IMR-90 (cell line): ENCODE data around the gene CD36. TPM values are rescaled to one million over a fixed set of nuclear protein-coding genes. Genes with fewer than 3 reads are reported as not detected.
A peak's percentile ranks its signal among the peaks of the same experiment; 100 is the strongest.

Experiments used
- ATAC-seq: fragments of 200-7000 bp; cut with Tn5 transposase; 2 replicates; pipeline ENCODE4 v1.9.1; 2020; ENCODE audit warnings: low read depth, mild to moderate bottlenecking, moderate library complexity
- BruUV-seq: library from RNA; stranded (reverse); fragments of 400-500 nt; replicated peaks from 2 replicates; lab custom pipeline; 2021; lab: Mats Ljungman, UMichigan
- CTCF ChIA-PET: fragments of 300-600 bp; formaldehyde crosslinking; extraction: SDS; loops from one replicate; lab custom pipeline; 2021; ENCODE audit warnings: antibody characterized with exemption; lab: Yijun Ruan, JAX
- POLR2A ChIA-PET: fragments of 300-600 bp; sonication (Branson Sonifier 250); formaldehyde crosslinking; loops from one replicate; lab custom pipeline; 2022; ENCODE audit warnings: antibody characterized with exemption; ENCODE audit not compliant: unreplicated experiment; lab: Charles Lee
- DNase-seq: peaks from one replicate; pipeline ENCODE4 v3.0.0; 2013
- H2AFZ ChIP-seq: replicated peaks from 2 replicates; pipeline ENCODE3; 2013; ENCODE audit warnings: low read length, mild to moderate bottlenecking; ENCODE audit not compliant: poor library complexity
- H2AK5ac ChIP-seq: 2 replicates; pipeline ENCODE4 v1.6.1; 2013; ENCODE audit warnings: low read depth, low read length, inconsistent platforms
- H2AK9ac ChIP-seq: replicated peaks from 2 replicates; pipeline ENCODE3; 2013; ENCODE audit warnings: mild to moderate bottlenecking, low read depth, low read length, moderate library complexity; ENCODE audit not compliant: poor library complexity
- H2BK120ac ChIP-seq: 2 replicates; pipeline ENCODE4 v1.6.1; 2013; ENCODE audit warnings: low read depth, low read length, inconsistent platforms
- H2BK15ac ChIP-seq: 3 replicates; pipeline ENCODE4 v1.6.1; 2013; ENCODE audit warnings: low read depth, low read length, inconsistent platforms
- H2BK20ac ChIP-seq: 2 replicates; pipeline ENCODE4 v1.6.1; 2013; ENCODE audit warnings: low read depth, mild to moderate bottlenecking, inconsistent platforms, low read length, moderate library complexity
- H2BK5ac ChIP-seq: 2 replicates; pipeline ENCODE4 v1.6.1; 2013; ENCODE audit warnings: mild to moderate bottlenecking, low read depth, low read length, inconsistent platforms; ENCODE audit not compliant: poor library complexity, severe bottlenecking
- H3K14ac ChIP-seq: replicated peaks from 2 replicates; pipeline ENCODE4 v1.6.1; 2013; ENCODE audit warnings: low read depth, low read length, inconsistent platforms
- H3K18ac ChIP-seq: 2 replicates; pipeline ENCODE4 v1.6.1; 2013; ENCODE audit warnings: low read depth, low read length, control low read depth
- H3K23ac ChIP-seq: 2 replicates; pipeline ENCODE4 v1.6.1; 2013; ENCODE audit warnings: low read depth, low read length, inconsistent platforms
- H3K27ac ChIP-seq: 2 replicates; pipeline ENCODE4 v1.5.1; 2013; ENCODE audit warnings: mild to moderate bottlenecking, control low read depth, low read length; ENCODE audit not compliant: insufficient read depth
- H3K27me3 ChIP-seq: 2 replicates; pipeline ENCODE4 v1.6.1; 2013; ENCODE audit warnings: low read length; ENCODE audit not compliant: control insufficient read depth, insufficient read depth
- H3K36me3 ChIP-seq: 2 replicates; pipeline ENCODE4 v1.6.1; 2013; ENCODE audit warnings: low read length, mixed read lengths; ENCODE audit not compliant: control insufficient read depth, insufficient read depth
- H3K4ac ChIP-seq: 2 replicates; pipeline ENCODE4 v1.6.1; 2013; ENCODE audit warnings: low read depth, low read length, inconsistent platforms
- H3K4me1 ChIP-seq: 2 replicates; pipeline ENCODE4 v1.6.1; 2013; ENCODE audit warnings: low read length, mixed read lengths; ENCODE audit not compliant: control insufficient read depth, insufficient read depth
- H3K4me2 ChIP-seq: 2 replicates; pipeline ENCODE4 v1.6.1; 2013; ENCODE audit warnings: low read depth, mild to moderate bottlenecking, control low read depth, low read length, moderate library complexity
- H3K4me3 ChIP-seq: 2 replicates; pipeline ENCODE4 v1.5.1; 2013; ENCODE audit warnings: low read depth, mild to moderate bottlenecking, control low read depth, low read length, moderate library complexity; ENCODE audit not compliant: insufficient read depth
- H3K56ac ChIP-seq: 2 replicates; pipeline ENCODE4 v1.6.1; 2013; ENCODE audit warnings: low read length, inconsistent platforms; ENCODE audit not compliant: insufficient read depth; ENCODE audit errors: extremely low read depth
- H3K79me1 ChIP-seq, 2 experiments: 2 replicates each; pipeline ENCODE4 v1.6.1; 2013; ENCODE audit warnings: low read length in 2 of 2, inconsistent platforms in 1 of 2, low read depth in 1 of 2
- H3K9ac ChIP-seq: 2 replicates; pipeline ENCODE4 v1.6.1; 2013; ENCODE audit warnings: low read depth, low read length, control low read depth
- H3K9me1 ChIP-seq: 2 replicates; pipeline ENCODE4 v1.6.1; 2013; ENCODE audit warnings: low read length, inconsistent platforms; ENCODE audit not compliant: insufficient read depth
- H3K9me3 ChIP-seq: 2 replicates; pipeline ENCODE4 v1.6.1; 2013; ENCODE audit warnings: low read length; ENCODE audit not compliant: control insufficient read depth, insufficient read depth
- H4K20me1 ChIP-seq: 2 replicates; pipeline ENCODE4 v1.6.1; 2013; ENCODE audit warnings: low read length, inconsistent platforms; ENCODE audit not compliant: insufficient read depth
- H4K5ac ChIP-seq: 2 replicates; pipeline ENCODE4 v1.6.1; 2013; ENCODE audit warnings: mild to moderate bottlenecking, low read depth, low read length, control low read depth
- H4K8ac ChIP-seq, 2 experiments: 2 replicates each; pipeline ENCODE4 v1.6.1; 2013; ENCODE audit warnings: low read depth in 2 of 2, low read length in 2 of 2, control low read depth in 1 of 2, inconsistent platforms in 1 of 2
- H4K91ac ChIP-seq: 2 replicates; pipeline ENCODE4 v1.6.1; 2013; ENCODE audit warnings: low read depth, low read length, inconsistent platforms; ENCODE audit not compliant: insufficient read depth
- BHLHE40 ChIP-seq: fragments of 150-350 bp; IDR thresholded peaks from 2 replicates; pipeline ENCODE4 v1.6.1; 2016; ENCODE audit warnings: mild to moderate bottlenecking, low read depth, low read length
- CEBPB ChIP-seq: IDR thresholded peaks from 2 replicates; pipeline ENCODE4 v1.6.1; 2012; ENCODE audit warnings: low read depth, low read length, improper control_type of control experiment
- CHD1 ChIP-seq: IDR thresholded peaks from 2 replicates; pipeline ENCODE4 v1.6.1; 2012; ENCODE audit warnings: low read depth, low read length, improper control_type of control experiment
- MAFK ChIP-seq: IDR thresholded peaks from 2 replicates; pipeline ENCODE4 v1.6.1; 2012; ENCODE audit warnings: low read depth, low read length, improper control_type of control experiment
- NFE2L2 ChIP-seq: fragments of 150-350 bp; IDR thresholded peaks from 2 replicates; pipeline ENCODE4 v1.6.1; 2016; ENCODE audit warnings: low read depth, mild to moderate bottlenecking, low read length
- RAD21 ChIP-seq: IDR thresholded peaks from 2 replicates; pipeline ENCODE4 v1.6.1; 2012; ENCODE audit warnings: low read length, improper control_type of control experiment
- RCOR1 ChIP-seq: IDR thresholded peaks from 2 replicates; pipeline ENCODE4 v1.6.1; 2012; ENCODE audit warnings: mild to moderate bottlenecking, low read length, improper control_type of control experiment; ENCODE audit not compliant: insufficient replicate concordance
- RFX5 ChIP-seq: IDR thresholded peaks from 2 replicates; pipeline ENCODE4 v1.8.0; 2012; ENCODE audit warnings: low read depth, mild to moderate bottlenecking, low read length, moderate library complexity
- WGBS, 2 experiments: methylation state at CpG; one replicate each; pipeline versions ENCODE4 v1.1.5 to v1.1.7; 2013; ENCODE audit warnings: missing lambda C conversion rate in 2 of 2; ENCODE audit not compliant: insufficient read length in 1 of 2; ENCODE audit errors: extremely low coverage in 2 of 2; 5-methylcytosine and 5-hydroxymethylcytosine counted together
- dilution Hi-C: fragments of 300-500 bp; cut with HindIII; formaldehyde crosslinking; loops from one replicate; pipeline ENCODE4 v1.14.3; 2018; ENCODE audit warnings: low sequenced_read_pairs; ENCODE audit not compliant: unreplicated experiment
- in situ Hi-C: fragments of 300-500 bp; cut with MboI; formaldehyde crosslinking; loops from 3 replicates; pipeline ENCODE4 v1.14.3; 2019; ENCODE audit warnings: low sequenced_read_pairs, inconsistent platforms, mixed read lengths
- intact Hi-C: fragments of 100-400 bp; cut with micrococcal nuclease; formaldehyde crosslinking; loops from 2 replicates; pipeline ENCODE4 v1.10.0; 2022
- polyA plus RNA-seq, 3 experiments: library from polyadenylated mRNA; depleted of rRNA; stranded (reverse); fragments of >200 nt; gene quantifications; 2 replicates each; pipeline ENCODE4 v1.2.3, GENCODE V29; 2012; ENCODE audit warnings: low replicate concordance in 1 of 3
- total RNA-seq: library from RNA; depleted of rRNA; stranded (reverse); fragments of >200 nt; gene quantifications from 2 replicates; pipeline ENCODE4 v1.2.3, GENCODE V29; 2012
- TF ChIP-seq, protein P1 (sequence below): fragments of 150-350 bp; IDR thresholded peaks from 2 replicates; pipeline ENCODE4 v1.6.1; 2016; ENCODE audit warnings: low read depth, mild to moderate bottlenecking, low read length, moderate library complexity, borderline replicate concordance
- TF ChIP-seq, protein P2 (sequence below): conservative IDR thresholded peaks from 2 replicates; pipeline ENCODE4 v1.5.1; 2012; ENCODE audit warnings: mild to moderate bottlenecking, low read depth, low read length, improper control_type of control experiment
- TF ChIP-seq, protein P3 (sequence below): fragments of 150-350 bp; IDR thresholded peaks from 2 replicates; pipeline ENCODE4 v1.6.1; 2017; ENCODE audit warnings: mild to moderate bottlenecking, antibody characterized with exemption, low read length, low read depth

The CD36 gene
- total and polyA plus RNA-seq, 2 of the 4 experiments (the other 2 are of a cell fraction), result 0.19 to 0.54 TPM

DNA sequence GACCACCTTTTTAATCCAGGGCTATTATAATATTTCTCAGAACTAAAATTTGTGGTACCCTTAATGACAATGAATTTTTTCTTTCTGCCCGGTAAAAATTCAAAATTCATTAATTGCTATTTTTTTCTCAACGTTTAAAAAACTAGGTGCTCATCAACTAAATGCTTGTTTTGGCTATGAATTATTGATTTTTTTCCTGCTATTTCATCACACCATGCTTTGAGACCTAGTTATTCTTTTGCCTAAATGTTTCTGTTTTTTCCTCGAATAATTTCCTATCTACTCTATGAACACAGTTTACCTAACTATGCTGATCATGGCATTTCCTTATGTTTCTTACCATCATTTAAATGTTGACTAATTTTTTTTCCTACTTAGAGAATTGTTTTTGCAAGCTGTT lies 5.6 kb upstream of the CD36 start:
- peak overlapping the region; percentile 9; the same call in 1 of the 2 replicates for H3K18ac ChIP-seq
- H2BK5ac ChIP-seq, result no peak overlapping the region
- H3K14ac ChIP-seq, result no peak overlapping the region
- no peak overlapping the region for H2AK9ac ChIP-seq
- no peak overlapping the region for H4K91ac ChIP-seq
- peaks cover 6% of the 10 kb centered on the region for H3K9me1 ChIP-seq
- no peak overlapping the region for H3K4me2 ChIP-seq
- H4K20me1 ChIP-seq, result no peaks in the 10 kb centered on the region
- ATAC-seq (no peak), DNase-seq (no peak)
- WGBS, 2 experiments, result no CpG with 5 or more reads among the region's 3 CpGs
- no peak overlapping the region for H3K9ac ChIP-seq
- TF ChIP-seq NFE2L2 (no peak), CEBPB (no peak), CHD1 (no peak), RFX5 (no peak), MAFK (no peak), BHLHE40 (no peak), RAD21 (no peak), RCOR1 (no peak)
- TF ChIP-seq, protein P1, sequence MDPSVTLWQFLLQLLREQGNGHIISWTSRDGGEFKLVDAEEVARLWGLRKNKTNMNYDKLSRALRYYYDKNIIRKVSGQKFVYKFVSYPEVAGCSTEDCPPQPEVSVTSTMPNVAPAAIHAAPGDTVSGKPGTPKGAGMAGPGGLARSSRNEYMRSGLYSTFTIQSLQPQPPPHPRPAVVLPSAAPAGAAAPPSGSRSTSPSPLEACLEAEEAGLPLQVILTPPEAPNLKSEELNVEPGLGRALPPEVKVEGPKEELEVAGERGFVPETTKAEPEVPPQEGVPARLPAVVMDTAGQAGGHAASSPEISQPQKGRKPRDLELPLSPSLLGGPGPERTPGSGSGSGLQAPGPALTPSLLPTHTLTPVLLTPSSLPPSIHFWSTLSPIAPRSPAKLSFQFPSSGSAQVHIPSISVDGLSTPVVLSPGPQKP, result no peak
- TF ChIP-seq, protein P2, sequence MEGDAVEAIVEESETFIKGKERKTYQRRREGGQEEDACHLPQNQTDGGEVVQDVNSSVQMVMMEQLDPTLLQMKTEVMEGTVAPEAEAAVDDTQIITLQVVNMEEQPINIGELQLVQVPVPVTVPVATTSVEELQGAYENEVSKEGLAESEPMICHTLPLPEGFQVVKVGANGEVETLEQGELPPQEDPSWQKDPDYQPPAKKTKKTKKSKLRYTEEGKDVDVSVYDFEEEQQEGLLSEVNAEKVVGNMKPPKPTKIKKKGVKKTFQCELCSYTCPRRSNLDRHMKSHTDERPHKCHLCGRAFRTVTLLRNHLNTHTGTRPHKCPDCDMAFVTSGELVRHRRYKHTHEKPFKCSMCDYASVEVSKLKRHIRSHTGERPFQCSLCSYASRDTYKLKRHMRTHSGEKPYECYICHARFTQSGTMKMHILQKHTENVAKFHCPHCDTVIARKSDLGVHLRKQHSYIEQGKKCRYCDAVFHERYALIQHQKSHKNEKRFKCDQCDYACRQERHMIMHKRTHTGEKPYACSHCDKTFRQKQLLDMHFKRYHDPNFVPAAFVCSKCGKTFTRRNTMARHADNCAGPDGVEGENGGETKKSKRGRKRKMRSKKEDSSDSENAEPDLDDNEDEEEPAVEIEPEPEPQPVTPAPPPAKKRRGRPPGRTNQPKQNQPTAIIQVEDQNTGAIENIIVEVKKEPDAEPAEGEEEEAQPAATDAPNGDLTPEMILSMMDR, result no peak
- TF ChIP-seq, protein P3, sequence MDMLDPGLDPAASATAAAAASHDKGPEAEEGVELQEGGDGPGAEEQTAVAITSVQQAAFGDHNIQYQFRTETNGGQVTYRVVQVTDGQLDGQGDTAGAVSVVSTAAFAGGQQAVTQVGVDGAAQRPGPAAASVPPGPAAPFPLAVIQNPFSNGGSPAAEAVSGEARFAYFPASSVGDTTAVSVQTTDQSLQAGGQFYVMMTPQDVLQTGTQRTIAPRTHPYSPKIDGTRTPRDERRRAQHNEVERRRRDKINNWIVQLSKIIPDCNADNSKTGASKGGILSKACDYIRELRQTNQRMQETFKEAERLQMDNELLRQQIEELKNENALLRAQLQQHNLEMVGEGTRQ, result no peak
- dilution Hi-C loops (no loop called here), intact Hi-C loops (no loop called here), in situ Hi-C loops (no loop called here)
- no peak overlapping the region for H3K23ac ChIP-seq
- BruUV-seq, result no TSS peak
- no peak overlapping the region for H2AK5ac ChIP-seq
- H3K4ac ChIP-seq, result no peak overlapping the region
- no peaks in the 10 kb centered on the region for H3K79me1 ChIP-seq
- H3K36me3 ChIP-seq, result no peaks in the 10 kb centered on the region
- H4K5ac ChIP-seq, result no peak overlapping the region; the same call in 1 of the 2 replicates
- H2BK120ac ChIP-seq, result no peak overlapping the region
- H3K27me3 ChIP-seq, result no peaks in the 10 kb centered on the region
- POLR2A ChIA-PET, result no interaction called here
- CTCF ChIA-PET, result interaction anchor here (0.7 kb wide), 1 partner anchor 21 kb away, joined by 3 read pairs; no protein-coding TSS in a partner anchor
- H3K4me1 ChIP-seq, result peaks cover 17% of the 10 kb centered on the region
- no peaks in the 10 kb centered on the region for H3K9me3 ChIP-seq
- no peak overlapping the region for H3K4me3 ChIP-seq
- H2BK15ac ChIP-seq, result no peak overlapping the region
- no peak overlapping the region for H3K27ac ChIP-seq
- no peak overlapping the region for H2AFZ ChIP-seq
- H3K56ac ChIP-seq, result no peak overlapping the region
- no peak overlapping the region for H4K8ac ChIP-seq
- H2BK20ac ChIP-seq, result no peak overlapping the region
